HepG2 (cell line): Measurements from ENCODE around the gene FCHO1. TPM values are rescaled to one million over a fixed set of nuclear protein-coding genes. Genes with fewer than 3 reads are reported as not detected.

ENCODE experiments used
- ADNP ChIP-seq: sonication (generic); formaldehyde crosslinking; IDR thresholded peaks from 2 replicates; pipeline ENCODE4 v1.4.0; 2020; ENCODE audit warnings: missing genetic modification reagents
- CEBPB ChIP-seq: IDR thresholded peaks from 2 replicates; pipeline ENCODE4 v1.6.1; 2011; ENCODE audit warnings: low read depth, low read length, improper control_type of control experiment, borderline replicate concordance
- HDAC2 ChIP-seq: sonication (generic); formaldehyde crosslinking; IDR thresholded peaks from 2 replicates; pipeline ENCODE4 v1.4.0; 2020; ENCODE audit warnings: missing genetic modification reagents
- HIVEP1 ChIP-seq: sonication (generic); formaldehyde crosslinking; IDR thresholded peaks from 2 replicates; pipeline ENCODE4 v1.4.0; 2020; ENCODE audit warnings: mild to moderate bottlenecking, missing genetic modification reagents
- MZF1 ChIP-seq: sonication (generic); formaldehyde crosslinking; IDR thresholded peaks from 2 replicates; pipeline ENCODE4 v1.8.1; 2023; ENCODE audit warnings: mild to moderate bottlenecking, missing genetic modification reagents, borderline replicate concordance
- SMYD3 ChIP-seq: sonication (generic); formaldehyde crosslinking; IDR thresholded peaks from 2 replicates; pipeline ENCODE4 v1.8.1; 2023; ENCODE audit warnings: mild to moderate bottlenecking, missing genetic modification reagents
- SOX5 ChIP-seq: IDR thresholded peaks from 2 replicates; pipeline ENCODE4 v1.6.1; 2016; ENCODE audit warnings: borderline replicate concordance
- ZBED4 ChIP-seq: sonication (generic); formaldehyde crosslinking; IDR thresholded peaks from 2 replicates; pipeline ENCODE4 v1.4.0; 2020; ENCODE audit warnings: missing genetic modification reagents, borderline replicate concordance
- ZBTB3 ChIP-seq: sonication (generic); formaldehyde crosslinking; IDR thresholded peaks from 2 replicates; pipeline ENCODE4 v1.4.0; 2020; ENCODE audit warnings: low read depth, mild to moderate bottlenecking, moderate library complexity, missing genetic modification reagents, borderline replicate concordance
- ZBTB8A ChIP-seq: sonication (generic); formaldehyde crosslinking; IDR thresholded peaks from 2 replicates; pipeline ENCODE4 v1.4.0; 2020; ENCODE audit warnings: mild to moderate bottlenecking, low read depth, missing genetic modification reagents, borderline replicate concordance
- ZNF30 ChIP-seq: sonication (generic); formaldehyde crosslinking; IDR thresholded peaks from 2 replicates; pipeline ENCODE4 v1.5.0; 2020; ENCODE audit warnings: mild to moderate bottlenecking, missing genetic modification reagents
- ZNF550 ChIP-seq: sonication (generic); formaldehyde crosslinking; IDR thresholded peaks from 2 replicates; pipeline ENCODE4 v1.4.0; 2020; ENCODE audit warnings: mild to moderate bottlenecking, missing genetic modification reagents, borderline replicate concordance
- ZNF724P ChIP-seq: sonication (generic); formaldehyde crosslinking; IDR thresholded peaks from 2 replicates; pipeline ENCODE4 v1.8.0; 2022; ENCODE audit warnings: missing genetic modification reagents, borderline replicate concordance
- ZNF780A ChIP-seq: sonication (generic); formaldehyde crosslinking; IDR thresholded peaks from 2 replicates; pipeline ENCODE4 v1.8.0; 2022; ENCODE audit warnings: mild to moderate bottlenecking, missing genetic modification reagents, moderate library complexity
- ZNF788 ChIP-seq: sonication (generic); formaldehyde crosslinking; IDR thresholded peaks from 2 replicates; pipeline ENCODE4 v1.5.0; 2020; ENCODE audit warnings: mild to moderate bottlenecking, missing genetic modification reagents, borderline replicate concordance
- ZSCAN9 ChIP-seq: IDR thresholded peaks from 2 replicates; pipeline ENCODE4 v1.6.1; 2016; ENCODE audit warnings: borderline replicate concordance
- polyA plus RNA-seq, 8 experiments: library from polyadenylated mRNA; depleted of rRNA in 3 of 8; stranded (reverse) in 7 of 8; unstranded in 1 of 8; fragments of >200 nt; fragmentation: Illumina TruSeq in 4 of 8; extraction: Trizol in 4 of 8; gene quantifications; 2 replicates each; pipeline versions ENCODE4 v1.2.1 to v1.2.3, GENCODE V29; 2011 to 2016; ENCODE audit warnings: low read depth in 4 of 8, missing spikeins in 1 of 8, mixed read lengths in 1 of 8; ENCODE audit not compliant: insufficient read depth in 1 of 8
- total RNA-seq, 5 experiments: library from RNA; depleted of rRNA; stranded (reverse); fragments of >200 nt; fragmentation: Illumina TruSeq; extraction: Trizol; gene quantifications; 2 replicates each; pipeline ENCODE4 v1.2.3, GENCODE V29; 2016; ENCODE audit warnings: low read depth in 1 of 5
- TF ChIP-seq, protein P1 (sequence below), 2 experiments: sonication (generic) in 1 of 2; formaldehyde crosslinking in 1 of 2; IDR thresholded peaks; 2 replicates each; pipeline versions ENCODE4 v1.5.1 to v1.6.1; 2011 to 2020; ENCODE audit warnings: borderline replicate concordance in 1 of 2, low read depth in 1 of 2, low read length in 1 of 2, mild to moderate bottlenecking in 1 of 2, missing genetic modification reagents in 1 of 2, moderate library complexity in 1 of 2
- TF ChIP-seq, protein P2 (sequence below): sonication (generic); formaldehyde crosslinking; IDR thresholded peaks from 2 replicates; pipeline ENCODE4 v1.5.1; 2020; ENCODE audit warnings: mild to moderate bottlenecking, missing genetic modification reagents, moderate library complexity

FCHO1 gene
- total and polyA plus RNA-seq, 2 of the 13 experiments (the other 11 are each of a cell fraction or from before 2014, with no cell fraction given) = 1.3 to 3.1 TPM

DNA sequence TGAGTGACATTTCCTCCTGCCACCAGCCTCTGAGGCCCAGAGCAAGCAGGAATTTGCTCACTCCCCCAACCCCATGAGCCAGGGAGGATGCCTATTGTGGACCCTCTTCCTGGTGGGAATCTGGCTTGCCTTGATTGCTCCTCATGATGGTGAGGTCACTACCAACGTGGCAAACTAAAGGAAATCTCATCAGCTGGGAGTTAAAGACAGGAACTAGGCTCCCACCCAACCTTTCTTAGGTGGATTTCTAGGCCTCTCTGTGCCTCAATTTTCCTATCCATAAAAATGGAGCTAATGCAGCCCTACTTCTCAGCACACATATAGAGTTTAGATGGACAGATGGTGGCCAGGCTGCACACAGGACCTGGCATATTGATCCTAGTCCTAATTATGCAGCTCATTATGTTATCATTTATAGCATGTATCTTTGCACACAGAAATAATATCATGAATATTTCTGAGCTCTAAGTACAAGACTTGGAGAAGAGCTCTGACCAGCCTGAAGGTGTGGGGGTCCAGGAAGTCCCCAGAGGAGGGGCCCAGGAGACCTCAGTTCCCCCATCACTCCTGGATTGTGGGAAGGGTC is 45.7 kb downstream of the FCHO1 start (continued):
- TF ChIP-seq, protein P1, sequence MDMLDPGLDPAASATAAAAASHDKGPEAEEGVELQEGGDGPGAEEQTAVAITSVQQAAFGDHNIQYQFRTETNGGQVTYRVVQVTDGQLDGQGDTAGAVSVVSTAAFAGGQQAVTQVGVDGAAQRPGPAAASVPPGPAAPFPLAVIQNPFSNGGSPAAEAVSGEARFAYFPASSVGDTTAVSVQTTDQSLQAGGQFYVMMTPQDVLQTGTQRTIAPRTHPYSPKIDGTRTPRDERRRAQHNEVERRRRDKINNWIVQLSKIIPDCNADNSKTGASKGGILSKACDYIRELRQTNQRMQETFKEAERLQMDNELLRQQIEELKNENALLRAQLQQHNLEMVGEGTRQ (IDR thresholded peaks at IDR 0.05; ENCODE audit: low read depth, low read length) = no peak
- TF ChIP-seq, protein P1 (CRISPR knock-in tag; IDR thresholded peaks at IDR 0.05; ENCODE audit: borderline replicate concordance) = no peak
- no peak for TF ChIP-seq ZNF724P
- TF ChIP-seq SMYD3 (CRISPR knock-in tag) = no peak
- no peak for TF ChIP-seq ZBTB3 (CRISPR knock-in tag)
- TF ChIP-seq ZNF30 (CRISPR knock-in tag) = no peak
- TF ChIP-seq, protein P2, sequence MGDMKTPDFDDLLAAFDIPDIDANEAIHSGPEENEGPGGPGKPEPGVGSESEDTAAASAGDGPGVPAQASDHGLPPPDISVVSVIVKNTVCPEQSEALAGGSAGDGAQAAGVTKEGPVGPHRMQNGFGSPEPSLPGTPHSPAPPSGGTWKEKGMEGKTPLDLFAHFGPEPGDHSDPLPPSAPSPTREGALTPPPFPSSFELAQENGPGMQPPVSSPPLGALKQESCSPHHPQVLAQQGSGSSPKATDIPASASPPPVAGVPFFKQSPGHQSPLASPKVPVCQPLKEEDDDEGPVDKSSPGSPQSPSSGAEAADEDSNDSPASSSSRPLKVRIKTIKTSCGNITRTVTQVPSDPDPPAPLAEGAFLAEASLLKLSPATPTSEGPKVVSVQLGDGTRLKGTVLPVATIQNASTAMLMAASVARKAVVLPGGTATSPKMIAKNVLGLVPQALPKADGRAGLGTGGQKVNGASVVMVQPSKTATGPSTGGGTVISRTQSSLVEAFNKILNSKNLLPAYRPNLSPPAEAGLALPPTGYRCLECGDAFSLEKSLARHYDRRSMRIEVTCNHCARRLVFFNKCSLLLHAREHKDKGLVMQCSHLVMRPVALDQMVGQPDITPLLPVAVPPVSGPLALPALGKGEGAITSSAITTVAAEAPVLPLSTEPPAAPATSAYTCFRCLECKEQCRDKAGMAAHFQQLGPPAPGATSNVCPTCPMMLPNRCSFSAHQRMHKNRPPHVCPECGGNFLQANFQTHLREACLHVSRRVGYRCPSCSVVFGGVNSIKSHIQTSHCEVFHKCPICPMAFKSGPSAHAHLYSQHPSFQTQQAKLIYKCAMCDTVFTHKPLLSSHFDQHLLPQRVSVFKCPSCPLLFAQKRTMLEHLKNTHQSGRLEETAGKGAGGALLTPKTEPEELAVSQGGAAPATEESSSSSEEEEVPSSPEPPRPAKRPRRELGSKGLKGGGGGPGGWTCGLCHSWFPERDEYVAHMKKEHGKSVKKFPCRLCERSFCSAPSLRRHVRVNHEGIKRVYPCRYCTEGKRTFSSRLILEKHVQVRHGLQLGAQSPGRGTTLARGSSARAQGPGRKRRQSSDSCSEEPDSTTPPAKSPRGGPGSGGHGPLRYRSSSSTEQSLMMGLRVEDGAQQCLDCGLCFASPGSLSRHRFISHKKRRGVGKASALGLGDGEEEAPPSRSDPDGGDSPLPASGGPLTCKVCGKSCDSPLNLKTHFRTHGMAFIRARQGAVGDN (CRISPR knock-in tag) = peak; percentile 19; the same call in 1 of the 2 replicates
- TF ChIP-seq SOX5 (CRISPR knock-in tag) = 0 out of 2 replicates have a peak, but pooled peaks have one; percentile 2
- TF ChIP-seq ZNF788 (CRISPR knock-in tag) = no peak
- no peak for TF ChIP-seq ZNF780A (CRISPR knock-in tag)
- no peak for TF ChIP-seq ZNF550 (CRISPR knock-in tag)
- TF ChIP-seq ZSCAN9 = no peak
- TF ChIP-seq ZBED4 (CRISPR knock-in tag) = no peak
- TF ChIP-seq ZBTB8A = no peak
- TF ChIP-seq HDAC2 (CRISPR knock-in tag) = peak; percentile 29; the same call in 1 of the 2 replicates
- no peak for TF ChIP-seq MZF1 (CRISPR knock-in tag)
- 0 out of 2 replicates have a peak, but pooled peaks have one; percentile 32 for TF ChIP-seq ADNP (CRISPR knock-in tag)
- no peak for TF ChIP-seq CEBPB
- 0 out of 2 replicates have a peak, but pooled peaks have one; percentile 37 for TF ChIP-seq HIVEP1 (CRISPR knock-in tag)
